HEK293 (cell line): ENCODE measurements around the gene STK4.

Source experiments
- KLF8 ChIP-seq: fragments of 450-650 bp; formaldehyde crosslinking; IDR thresholded peaks from 2 replicates; pipeline ENCODE4 v1.5.1; 2016; ENCODE audit warnings: missing biosample characterization, missing genetic modification characterization
- MEIS1 ChIP-seq: sonication (generic); formaldehyde crosslinking; IDR thresholded peaks from 2 replicates; pipeline ENCODE4 v1.8.1; 2022; ENCODE audit warnings: missing genetic modification reagents, mild to moderate bottlenecking, borderline replicate concordance
- SALL2 ChIP-seq: fragments of 450-650 bp; formaldehyde crosslinking; IDR thresholded peaks from 2 replicates; pipeline ENCODE4 v1.5.0; 2017; ENCODE audit warnings: missing biosample characterization, mild to moderate bottlenecking, missing genetic modification characterization, borderline replicate concordance
- SP3 ChIP-seq: fragments of 450-650 bp; formaldehyde crosslinking; IDR thresholded peaks from 2 replicates; pipeline ENCODE4 v1.5.1; 2016; ENCODE audit warnings: missing biosample characterization, missing genetic modification characterization
- TCF7L2 ChIP-seq: IDR thresholded peaks from 2 replicates; pipeline ENCODE4 v1.6.1; 2011; ENCODE audit warnings: low read depth, mild to moderate bottlenecking, inconsistent platforms, low read length, moderate library complexity, borderline replicate concordance
- ZBTB17 ChIP-seq: fragments of 450-650 bp; formaldehyde crosslinking; IDR thresholded peaks from 2 replicates; pipeline ENCODE4 v1.5.1; 2016; ENCODE audit warnings: missing biosample characterization, missing genetic modification characterization
- ZBTB48 ChIP-seq: fragments of 450-650 bp; formaldehyde crosslinking; IDR thresholded peaks from 2 replicates; pipeline ENCODE4 v1.5.1; 2016; ENCODE audit warnings: missing biosample characterization, missing genetic modification characterization
- ZBTB8A ChIP-seq: fragments of 450-650 bp; formaldehyde crosslinking; IDR thresholded peaks from 2 replicates; pipeline ENCODE4 v1.5.1; 2016; ENCODE audit warnings: missing biosample characterization, missing genetic modification characterization
- ZNF10 ChIP-seq: fragments of 450-650 bp; formaldehyde crosslinking; IDR thresholded peaks from 2 replicates; pipeline ENCODE4 v1.5.1; 2017; ENCODE audit warnings: missing biosample characterization, missing genetic modification characterization
- ZNF112 ChIP-seq: fragments of 450-650 bp; formaldehyde crosslinking; IDR thresholded peaks from 2 replicates; pipeline ENCODE4 v1.5.0; 2017; ENCODE audit warnings: missing biosample characterization, missing genetic modification characterization
- ZNF174 ChIP-seq: fragments of 450-650 bp; formaldehyde crosslinking; IDR thresholded peaks from 2 replicates; pipeline ENCODE4 v1.5.0; 2017; ENCODE audit warnings: missing biosample characterization, mild to moderate bottlenecking, missing genetic modification characterization
- ZNF391 ChIP-seq: fragments of 450-650 bp; formaldehyde crosslinking; IDR thresholded peaks from 2 replicates; pipeline ENCODE4 v1.5.1; 2016; ENCODE audit warnings: low read depth, missing biosample characterization, missing genetic modification characterization, borderline replicate concordance
- ZNF501 ChIP-seq: fragments of 450-650 bp; formaldehyde crosslinking; IDR thresholded peaks from 2 replicates; pipeline ENCODE4 v1.5.1; 2016; ENCODE audit warnings: missing biosample characterization, missing genetic modification characterization
- ZNF621 ChIP-seq: fragments of 450-650 bp; formaldehyde crosslinking; IDR thresholded peaks from 2 replicates; pipeline ENCODE4 v1.5.1; 2017; ENCODE audit warnings: missing biosample characterization, missing genetic modification characterization
- ZNF776 ChIP-seq: fragments of 450-650 bp; formaldehyde crosslinking; IDR thresholded peaks from 2 replicates; pipeline ENCODE4 v1.5.0; 2017; ENCODE audit warnings: missing biosample characterization, missing genetic modification characterization, borderline replicate concordance
- TF ChIP-seq, protein P1 (sequence below): fragments of 450-650 bp; formaldehyde crosslinking; IDR thresholded peaks from 2 replicates; pipeline ENCODE4 v1.5.1; 2016; ENCODE audit warnings: missing biosample characterization, missing genetic modification characterization
- TF ChIP-seq, protein P2 (sequence below): fragments of 450-650 bp; formaldehyde crosslinking; IDR thresholded peaks from 2 replicates; pipeline ENCODE4 v1.5.1; 2017; ENCODE audit warnings: missing biosample characterization, missing genetic modification characterization
- TF ChIP-seq, protein P3 (sequence below): fragments of 450-650 bp; formaldehyde crosslinking; IDR thresholded peaks from 2 replicates; pipeline ENCODE4 v1.5.1; 2016; ENCODE audit warnings: missing biosample characterization, missing genetic modification characterization
- TF ChIP-seq, protein P4 (sequence below): fragments of 450-650 bp; formaldehyde crosslinking; IDR thresholded peaks from 2 replicates; pipeline ENCODE4 v1.5.1; 2017; ENCODE audit warnings: missing biosample characterization, mild to moderate bottlenecking, missing genetic modification characterization, moderate library complexity
- TF ChIP-seq, protein P5 (sequence below): fragments of 450-650 bp; formaldehyde crosslinking; optimal IDR thresholded peaks from 2 replicates; pipeline ENCODE3; 2016; ENCODE audit warnings: missing biosample characterization, mild to moderate bottlenecking, missing genetic modification characterization
- TF ChIP-seq, protein P6 (sequence below): fragments of 450-650 bp; formaldehyde crosslinking; IDR thresholded peaks from 2 replicates; pipeline ENCODE4 v1.5.1; 2016; ENCODE audit warnings: missing biosample characterization, missing genetic modification characterization
- TF ChIP-seq, protein P7 (sequence below): fragments of 450-650 bp; formaldehyde crosslinking; IDR thresholded peaks from 2 replicates; pipeline ENCODE4 v1.5.1; 2016; ENCODE audit warnings: missing biosample characterization, missing genetic modification characterization

Gene STK4

DNA sequence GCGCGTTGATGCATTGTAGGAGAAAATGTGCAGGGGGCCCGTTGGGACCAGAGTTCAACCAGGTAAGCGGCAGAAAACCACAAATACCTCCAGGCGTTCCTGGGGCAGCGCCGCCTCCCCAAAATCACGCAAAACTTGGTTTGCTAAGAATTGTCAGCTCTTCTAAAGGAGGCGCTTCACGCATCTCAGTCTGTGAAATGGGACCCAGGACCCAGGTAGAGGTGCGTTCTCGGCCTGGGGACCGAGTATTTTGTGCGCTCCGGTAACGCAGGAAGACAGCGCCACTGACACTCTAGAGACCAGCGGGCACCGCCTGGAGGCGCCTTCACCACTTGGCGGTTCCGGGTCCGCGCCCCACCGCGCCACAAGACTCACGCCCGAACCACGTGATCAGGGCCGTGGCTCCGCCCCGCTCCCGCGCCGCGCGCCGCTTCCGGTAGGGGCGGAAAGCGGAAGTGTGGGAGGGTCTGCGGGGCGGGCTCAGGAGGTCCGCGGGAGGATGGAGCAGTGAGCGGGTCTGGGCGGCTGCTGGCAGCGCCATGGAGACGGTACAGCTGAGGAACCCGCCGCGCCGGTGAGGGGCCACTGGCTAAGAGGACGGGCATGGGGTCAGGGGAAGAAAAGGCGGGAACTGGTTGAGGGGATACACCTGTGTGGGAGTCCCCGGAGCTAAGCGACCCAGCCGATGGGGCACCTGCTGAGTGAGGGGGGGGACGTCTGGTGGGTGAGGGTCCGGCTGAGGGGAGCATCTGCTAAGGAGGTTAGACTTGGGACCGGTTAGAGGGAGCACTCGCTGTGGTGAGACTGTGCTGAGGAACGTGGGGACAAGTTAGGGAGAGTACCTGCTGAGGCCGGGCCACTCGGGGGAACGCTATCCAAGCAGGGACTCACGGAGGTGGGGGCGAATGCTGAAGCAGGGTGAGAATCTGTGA is at the start of gene STK4 (continued):
- TF ChIP-seq, protein P1, sequence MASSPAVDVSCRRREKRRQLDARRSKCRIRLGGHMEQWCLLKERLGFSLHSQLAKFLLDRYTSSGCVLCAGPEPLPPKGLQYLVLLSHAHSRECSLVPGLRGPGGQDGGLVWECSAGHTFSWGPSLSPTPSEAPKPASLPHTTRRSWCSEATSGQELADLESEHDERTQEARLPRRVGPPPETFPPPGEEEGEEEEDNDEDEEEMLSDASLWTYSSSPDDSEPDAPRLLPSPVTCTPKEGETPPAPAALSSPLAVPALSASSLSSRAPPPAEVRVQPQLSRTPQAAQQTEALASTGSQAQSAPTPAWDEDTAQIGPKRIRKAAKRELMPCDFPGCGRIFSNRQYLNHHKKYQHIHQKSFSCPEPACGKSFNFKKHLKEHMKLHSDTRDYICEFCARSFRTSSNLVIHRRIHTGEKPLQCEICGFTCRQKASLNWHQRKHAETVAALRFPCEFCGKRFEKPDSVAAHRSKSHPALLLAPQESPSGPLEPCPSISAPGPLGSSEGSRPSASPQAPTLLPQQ (tag by site-specific recombination), result peak; percentile 60; the same call in 1 of the 2 replicates
- peak; percentile 15; the same call in 1 of the 2 replicates for TF ChIP-seq ZNF391 (tag by site-specific recombination)
- TF ChIP-seq SP3 (tag by site-specific recombination), result peak; percentile 97
- TF ChIP-seq MEIS1 (CRISPR knock-in tag), result no peak
- TF ChIP-seq ZNF112, result no peak
- no peak for TF ChIP-seq ZNF174 (tag by site-specific recombination)
- TF ChIP-seq, protein P2, sequence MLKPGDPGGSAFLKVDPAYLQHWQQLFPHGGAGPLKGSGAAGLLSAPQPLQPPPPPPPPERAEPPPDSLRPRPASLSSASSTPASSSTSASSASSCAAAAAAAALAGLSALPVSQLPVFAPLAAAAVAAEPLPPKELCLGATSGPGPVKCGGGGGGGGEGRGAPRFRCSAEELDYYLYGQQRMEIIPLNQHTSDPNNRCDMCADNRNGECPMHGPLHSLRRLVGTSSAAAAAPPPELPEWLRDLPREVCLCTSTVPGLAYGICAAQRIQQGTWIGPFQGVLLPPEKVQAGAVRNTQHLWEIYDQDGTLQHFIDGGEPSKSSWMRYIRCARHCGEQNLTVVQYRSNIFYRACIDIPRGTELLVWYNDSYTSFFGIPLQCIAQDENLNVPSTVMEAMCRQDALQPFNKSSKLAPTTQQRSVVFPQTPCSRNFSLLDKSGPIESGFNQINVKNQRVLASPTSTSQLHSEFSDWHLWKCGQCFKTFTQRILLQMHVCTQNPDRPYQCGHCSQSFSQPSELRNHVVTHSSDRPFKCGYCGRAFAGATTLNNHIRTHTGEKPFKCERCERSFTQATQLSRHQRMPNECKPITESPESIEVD, result no peak
- no peak for TF ChIP-seq SALL2 (tag by site-specific recombination)
- TF ChIP-seq ZBTB48 (tag by site-specific recombination), result peak; percentile 78
- TF ChIP-seq TCF7L2, result no peak
- TF ChIP-seq ZNF621 (tag by site-specific recombination), result no peak
- TF ChIP-seq ZNF501 (tag by site-specific recombination), result no peak
- TF ChIP-seq, protein P3, sequence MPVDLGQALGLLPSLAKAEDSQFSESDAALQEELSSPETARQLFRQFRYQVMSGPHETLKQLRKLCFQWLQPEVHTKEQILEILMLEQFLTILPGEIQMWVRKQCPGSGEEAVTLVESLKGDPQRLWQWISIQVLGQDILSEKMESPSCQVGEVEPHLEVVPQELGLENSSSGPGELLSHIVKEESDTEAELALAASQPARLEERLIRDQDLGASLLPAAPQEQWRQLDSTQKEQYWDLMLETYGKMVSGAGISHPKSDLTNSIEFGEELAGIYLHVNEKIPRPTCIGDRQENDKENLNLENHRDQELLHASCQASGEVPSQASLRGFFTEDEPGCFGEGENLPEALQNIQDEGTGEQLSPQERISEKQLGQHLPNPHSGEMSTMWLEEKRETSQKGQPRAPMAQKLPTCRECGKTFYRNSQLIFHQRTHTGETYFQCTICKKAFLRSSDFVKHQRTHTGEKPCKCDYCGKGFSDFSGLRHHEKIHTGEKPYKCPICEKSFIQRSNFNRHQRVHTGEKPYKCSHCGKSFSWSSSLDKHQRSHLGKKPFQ (tag by site-specific recombination), result no peak
- TF ChIP-seq, protein P4, sequence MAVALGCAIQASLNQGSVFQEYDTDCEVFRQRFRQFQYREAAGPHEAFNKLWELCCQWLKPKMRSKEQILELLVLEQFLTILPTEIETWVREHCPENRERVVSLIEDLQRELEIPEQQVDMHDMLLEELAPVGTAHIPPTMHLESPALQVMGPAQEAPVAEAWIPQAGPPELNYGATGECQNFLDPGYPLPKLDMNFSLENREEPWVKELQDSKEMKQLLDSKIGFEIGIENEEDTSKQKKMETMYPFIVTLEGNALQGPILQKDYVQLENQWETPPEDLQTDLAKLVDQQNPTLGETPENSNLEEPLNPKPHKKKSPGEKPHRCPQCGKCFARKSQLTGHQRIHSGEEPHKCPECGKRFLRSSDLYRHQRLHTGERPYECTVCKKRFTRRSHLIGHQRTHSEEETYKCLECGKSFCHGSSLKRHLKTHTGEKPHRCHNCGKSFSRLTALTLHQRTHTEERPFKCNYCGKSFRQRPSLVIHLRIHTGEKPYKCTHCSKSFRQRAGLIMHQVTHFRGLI (tag by site-specific recombination), result peak; percentile 93
- TF ChIP-seq, protein P5, sequence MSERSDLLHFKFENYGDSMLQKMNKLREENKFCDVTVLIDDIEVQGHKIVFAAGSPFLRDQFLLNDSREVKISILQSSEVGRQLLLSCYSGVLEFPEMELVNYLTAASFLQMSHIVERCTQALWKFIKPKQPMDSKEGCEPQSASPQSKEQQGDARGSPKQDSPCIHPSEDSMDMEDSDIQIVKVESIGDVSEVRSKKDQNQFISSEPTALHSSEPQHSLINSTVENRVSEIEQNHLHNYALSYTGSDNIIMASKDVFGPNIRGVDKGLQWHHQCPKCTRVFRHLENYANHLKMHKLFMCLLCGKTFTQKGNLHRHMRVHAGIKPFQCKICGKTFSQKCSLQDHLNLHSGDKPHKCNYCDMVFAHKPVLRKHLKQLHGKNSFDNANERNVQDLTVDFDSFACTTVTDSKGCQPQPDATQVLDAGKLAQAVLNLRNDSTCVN (tag by site-specific recombination), result peak; percentile 98
- TF ChIP-seq, protein P6, sequence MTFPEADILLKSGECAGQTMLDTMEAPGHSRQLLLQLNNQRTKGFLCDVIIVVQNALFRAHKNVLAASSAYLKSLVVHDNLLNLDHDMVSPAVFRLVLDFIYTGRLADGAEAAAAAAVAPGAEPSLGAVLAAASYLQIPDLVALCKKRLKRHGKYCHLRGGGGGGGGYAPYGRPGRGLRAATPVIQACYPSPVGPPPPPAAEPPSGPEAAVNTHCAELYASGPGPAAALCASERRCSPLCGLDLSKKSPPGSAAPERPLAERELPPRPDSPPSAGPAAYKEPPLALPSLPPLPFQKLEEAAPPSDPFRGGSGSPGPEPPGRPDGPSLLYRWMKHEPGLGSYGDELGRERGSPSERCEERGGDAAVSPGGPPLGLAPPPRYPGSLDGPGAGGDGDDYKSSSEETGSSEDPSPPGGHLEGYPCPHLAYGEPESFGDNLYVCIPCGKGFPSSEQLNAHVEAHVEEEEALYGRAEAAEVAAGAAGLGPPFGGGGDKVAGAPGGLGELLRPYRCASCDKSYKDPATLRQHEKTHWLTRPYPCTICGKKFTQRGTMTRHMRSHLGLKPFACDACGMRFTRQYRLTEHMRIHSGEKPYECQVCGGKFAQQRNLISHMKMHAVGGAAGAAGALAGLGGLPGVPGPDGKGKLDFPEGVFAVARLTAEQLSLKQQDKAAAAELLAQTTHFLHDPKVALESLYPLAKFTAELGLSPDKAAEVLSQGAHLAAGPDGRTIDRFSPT (tag by site-specific recombination), result peak; percentile 95
- peak; percentile 93 for TF ChIP-seq ZBTB8A (tag by site-specific recombination)
- TF ChIP-seq ZBTB17, result 0 out of 2 replicates have a peak, but pooled peaks have one; percentile 15
- TF ChIP-seq, protein P7, sequence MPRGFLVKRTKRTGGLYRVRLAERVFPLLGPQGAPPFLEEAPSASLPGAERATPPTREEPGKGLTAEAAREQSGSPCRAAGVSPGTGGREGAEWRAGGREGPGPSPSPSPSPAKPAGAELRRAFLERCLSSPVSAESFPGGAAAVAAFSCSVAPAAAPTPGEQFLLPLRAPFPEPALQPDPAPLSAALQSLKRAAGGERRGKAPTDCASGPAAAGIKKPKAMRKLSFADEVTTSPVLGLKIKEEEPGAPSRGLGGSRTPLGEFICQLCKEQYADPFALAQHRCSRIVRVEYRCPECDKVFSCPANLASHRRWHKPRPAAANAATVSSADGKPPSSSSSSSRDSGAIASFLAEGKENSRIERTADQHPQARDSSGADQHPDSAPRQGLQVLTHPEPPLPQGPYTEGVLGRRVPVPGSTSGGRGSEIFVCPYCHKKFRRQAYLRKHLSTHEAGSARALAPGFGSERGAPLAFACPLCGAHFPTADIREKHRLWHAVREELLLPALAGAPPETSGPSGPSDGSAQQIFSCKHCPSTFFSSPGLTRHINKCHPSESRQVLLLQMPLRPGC, result no peak
- TF ChIP-seq ZNF10, result peak; percentile 65; the same call in 1 of the 2 replicates
- peak; percentile 91 for TF ChIP-seq KLF8 (tag by site-specific recombination)
- no peak for TF ChIP-seq ZNF776 (tag by site-specific recombination)
